CD4-positive, alpha-beta T cell treated with Interleukin-10 for 1 hour (primary cell): ENCODE results near the gene KCTD4.
"Not testable (repeated sequence)": the region's sequence is repeated elsewhere in the genome, so short reads cannot be mapped to it uniquely, and the experiment has no call there.

Source experiments
- DNase-seq: peaks from one replicate; pipeline ENCODE4 v3.0.0-alpha.2; 2020

The KCTD4 gene

GRCh38 chr13:45209229-45209628 is 8.4 kb upstream of the KCTD4 start:
- DNase-seq, result no peak

DNA sequence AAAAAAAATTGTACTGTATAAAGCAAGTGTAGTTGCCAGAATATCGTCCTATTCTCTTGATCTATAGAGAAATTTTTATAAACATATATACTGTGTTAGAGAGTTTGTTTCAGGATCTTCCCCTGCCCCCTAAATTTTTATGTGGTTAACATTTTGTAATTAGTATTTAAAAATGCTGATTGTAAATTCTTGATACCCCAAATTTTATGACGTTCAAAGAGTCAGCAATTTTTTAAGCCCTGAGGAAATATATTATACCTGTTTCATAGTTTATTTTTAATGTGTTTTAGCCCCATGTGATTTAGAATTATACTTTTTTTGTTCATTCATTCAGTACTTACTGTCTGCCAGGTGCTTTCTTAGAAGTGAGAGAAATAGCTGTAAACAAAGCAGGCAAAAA is 7.3 kb upstream of the KCTD4 start:
- DNase-seq, result no peak

GRCh38 chr13:45207319-45207718 is 6.5 kb upstream of the KCTD4 start:
- DNase-seq, result no peak

DNA sequence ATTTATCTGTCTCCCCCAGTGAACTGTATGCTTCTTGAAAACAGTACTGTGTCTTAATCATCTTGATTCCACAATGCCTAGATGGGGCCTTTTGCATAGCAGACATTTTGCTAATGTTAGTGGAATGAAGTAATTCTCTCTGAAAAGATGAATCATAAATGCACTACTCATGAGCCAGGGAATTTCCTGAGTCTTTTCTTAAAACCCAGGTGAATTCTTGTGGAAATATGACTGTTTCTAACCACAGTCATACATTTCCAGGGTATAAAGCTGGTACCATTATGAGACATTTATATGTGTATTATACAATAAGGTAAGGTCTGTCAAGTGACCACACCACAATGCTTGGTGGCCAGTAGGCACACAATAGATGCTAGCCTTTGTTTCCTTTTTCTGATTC is 5.5 kb upstream of the KCTD4 start:
- DNase-seq, result no peak

DNA sequence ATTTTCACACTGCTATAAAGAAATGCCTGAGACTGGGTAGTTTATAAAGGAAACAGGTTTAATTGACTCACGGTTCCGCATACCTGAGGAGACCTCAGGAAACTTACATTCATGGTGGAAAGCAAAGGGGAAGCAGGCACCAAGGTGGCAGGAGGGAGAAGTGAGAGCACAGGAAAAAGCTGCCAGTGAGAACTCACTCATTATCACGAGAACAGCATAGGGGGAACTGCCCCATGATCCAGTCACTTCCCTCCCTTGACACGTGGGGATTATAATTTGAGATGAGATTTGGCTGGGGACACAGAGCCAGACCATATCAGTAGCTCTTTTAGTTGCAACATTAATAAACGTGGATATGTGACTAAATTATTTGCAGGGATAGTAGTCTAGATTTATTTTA is 4.3 kb upstream of the KCTD4 start:
- no peak for DNase-seq

GRCh38 chr13:45199711-45200110 is 1.1 kb downstream of the KCTD4 start:
- DNase-seq, result no peak

GRCh38 chr13:45198924-45199323 is 1.9 kb downstream of the KCTD4 start:
- no peak for DNase-seq

GRCh38 chr13:45198041-45198440 is 2.8 kb downstream of the KCTD4 start:
- no peak for DNase-seq

GRCh38 chr13:45196622-45197021 is 4.2 kb downstream of the KCTD4 start:
- no peak for DNase-seq

- DNase-seq, result no peak
Observed at GRCh38 chr13:45196096-45196495, 4.7 kb downstream of the KCTD4 start.

GRCh38 chr13:45195421-45195820 is 5.4 kb downstream of the KCTD4 start:
- DNase-seq, result no peak

- DNase-seq, result no peak
Observed at GRCh38 chr13:45194081-45194939, 6.5 kb downstream of the KCTD4 start.

DNA sequence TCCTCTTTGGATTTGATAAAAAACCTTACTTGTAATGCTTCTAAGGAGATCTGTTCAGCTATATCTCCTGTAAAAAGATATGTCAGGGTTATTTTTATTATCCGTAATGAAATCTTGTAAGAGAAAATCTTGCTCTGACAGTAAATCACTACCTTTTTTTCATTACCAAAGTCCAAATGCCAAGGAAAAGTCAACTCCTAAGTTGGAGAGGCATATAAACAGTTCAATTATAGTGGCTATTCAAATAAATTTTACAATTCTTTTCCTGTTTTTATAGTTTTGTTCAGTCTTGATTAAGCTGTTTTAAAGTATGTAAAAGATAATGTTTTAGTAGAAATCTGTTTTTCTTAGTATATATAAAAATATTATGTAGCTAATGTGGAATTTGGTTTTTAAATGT is 9.0 kb downstream of the KCTD4 start:
- DNase-seq, result no peak

DNA sequence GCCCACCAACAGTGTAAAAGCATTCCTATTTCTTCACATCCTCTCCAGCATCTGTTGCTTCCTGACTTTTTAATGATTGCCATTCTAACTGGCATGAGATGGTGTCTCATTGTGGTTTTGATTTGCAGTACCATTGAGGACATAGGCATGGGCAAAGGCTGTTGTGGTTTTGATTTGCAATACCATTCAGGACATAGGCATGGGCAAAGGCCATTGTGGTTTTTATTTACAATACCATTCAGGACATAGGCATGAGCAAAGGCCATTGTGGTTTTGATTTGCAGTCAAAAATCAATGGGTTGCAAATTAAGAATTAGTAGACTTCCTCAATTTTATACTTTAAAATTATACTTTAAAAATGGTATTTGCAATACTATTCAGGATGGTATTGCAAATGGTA is 11.3 kb downstream of the KCTD4 start:
- DNase-seq, result not testable (repeated sequence)

GRCh38 chr13:45189077-45189476 is 11.8 kb downstream of the KCTD4 start:
- DNase-seq, result not testable (repeated sequence)

DNA sequence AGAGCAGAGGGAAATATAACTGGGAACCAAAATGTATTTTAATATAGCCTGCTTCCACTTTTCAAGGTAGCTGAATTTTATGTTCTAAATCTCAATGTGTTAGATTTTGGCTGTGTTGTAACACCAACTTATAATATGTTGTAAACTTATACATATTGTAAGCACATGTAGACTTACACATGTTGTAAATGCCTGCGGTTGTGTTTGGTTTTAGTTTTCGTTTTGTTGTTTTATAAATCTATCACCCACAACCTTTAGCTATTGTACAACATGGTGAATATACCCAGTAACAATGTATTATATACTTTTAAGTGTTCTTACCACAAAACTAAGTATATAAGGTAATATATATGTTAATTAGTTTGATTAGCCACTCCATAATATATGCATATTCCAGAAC is 15.6 kb downstream of the KCTD4 start:
- DNase-seq, result no peak

DNA sequence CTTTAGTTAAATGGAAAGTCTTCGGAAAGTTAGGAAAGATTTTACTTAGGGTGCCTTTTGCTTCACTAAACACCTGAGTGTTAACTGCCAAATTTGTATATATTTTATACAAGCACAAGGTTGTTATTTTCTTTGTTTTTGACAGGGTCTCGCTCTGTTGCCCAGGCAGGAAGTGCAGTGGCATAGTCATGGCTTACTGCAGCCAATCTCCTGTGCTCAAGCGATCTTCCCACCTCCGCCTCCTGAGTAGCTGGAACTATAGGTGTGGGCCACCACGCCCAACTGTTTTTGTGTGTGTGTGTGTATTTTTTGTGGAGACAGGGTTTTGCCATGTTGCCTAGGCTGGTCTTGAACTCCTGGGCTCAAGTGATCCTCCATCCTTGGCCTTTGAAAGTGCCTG is 16.2 kb downstream of the KCTD4 start:
- DNase-seq, result no peak

DNA sequence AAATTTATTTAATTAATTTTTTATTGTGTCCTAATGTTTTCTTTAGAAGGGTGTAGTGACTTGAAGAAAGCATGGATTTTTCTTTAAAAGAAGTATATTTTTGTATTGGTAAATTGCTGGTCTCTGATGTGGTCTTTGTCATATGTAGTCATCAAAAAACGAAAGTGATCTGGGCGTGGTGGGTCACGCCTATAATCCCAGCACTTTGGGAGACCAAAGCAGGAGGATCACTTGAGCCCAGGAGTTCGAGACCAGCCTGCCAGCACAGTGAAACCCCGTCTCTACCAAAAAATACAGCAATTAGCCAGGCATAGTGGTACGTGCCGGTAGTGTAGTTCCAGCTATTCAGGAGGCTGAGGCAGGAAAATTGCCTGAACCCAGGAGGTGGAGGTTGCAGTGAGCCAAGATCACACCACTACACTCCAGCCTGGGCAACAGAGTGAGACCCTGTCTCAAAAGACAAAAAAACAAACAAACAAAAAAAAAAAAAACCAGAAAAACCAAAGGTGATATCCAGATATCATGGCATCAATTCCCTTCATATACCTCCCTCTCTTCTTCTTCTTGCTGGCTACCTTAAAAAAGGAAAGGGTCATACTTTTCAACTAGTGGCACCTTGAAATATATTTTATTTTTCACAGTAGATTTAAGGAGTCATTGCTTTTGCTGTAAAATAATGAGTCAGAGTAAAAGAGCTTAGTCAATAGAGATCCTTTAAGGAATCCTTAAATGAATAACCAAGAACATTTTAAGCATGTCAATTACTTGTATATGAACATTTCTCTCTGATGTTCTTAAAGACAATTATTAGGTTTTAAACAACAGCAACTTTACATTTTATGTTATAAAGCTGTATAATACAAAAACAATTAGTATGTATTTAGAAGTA is 19.9 kb downstream of the KCTD4 start:
- no peak for DNase-seq

GRCh38 chr13:45180303-45180702 is 20.5 kb downstream of the KCTD4 start:
- no peak for DNase-seq

- DNase-seq, result no peak
Observed at GRCh38 chr13:45179428-45179827, 21.4 kb downstream of the KCTD4 start.

DNA sequence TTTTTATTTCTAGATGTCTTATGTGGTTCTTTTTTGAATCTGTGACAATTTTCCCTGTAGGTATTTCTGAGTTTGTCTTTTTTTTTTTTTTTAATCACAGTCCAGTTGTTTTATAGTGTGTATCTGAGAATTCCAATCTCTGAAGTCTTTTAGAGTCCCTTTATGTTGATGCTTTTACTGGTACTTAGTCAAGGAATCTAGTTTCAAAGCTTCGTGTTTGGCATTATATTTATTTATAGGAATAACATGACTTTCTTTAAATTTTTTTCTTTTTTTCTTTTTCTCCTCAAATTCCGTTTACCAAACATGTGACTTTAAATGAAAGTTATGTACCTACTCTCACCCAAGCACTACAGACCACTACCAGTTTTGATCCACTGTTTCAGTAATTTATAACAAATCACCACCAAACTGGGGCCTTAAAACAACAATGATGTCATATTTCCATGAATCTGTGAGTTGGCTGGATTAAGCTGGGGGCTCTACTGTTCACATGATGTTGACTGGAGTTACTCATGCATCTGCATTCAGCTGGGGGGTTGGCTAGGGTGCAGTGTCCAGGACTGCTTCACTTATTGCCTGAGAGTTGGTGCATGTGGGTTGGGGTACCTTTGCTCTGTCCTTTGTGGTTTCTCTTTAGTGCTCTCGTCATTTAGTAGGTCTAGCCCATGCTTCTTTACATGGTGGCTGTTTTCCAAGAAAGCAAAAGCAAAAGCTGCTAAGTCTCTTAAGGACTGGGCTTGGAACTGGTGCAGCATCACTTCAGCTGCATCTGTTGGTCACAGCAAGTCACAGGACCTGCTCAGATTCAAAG is 22.3 kb downstream of the KCTD4 start:
- DNase-seq, result no peak

- no peak for DNase-seq
Observed at GRCh38 chr13:45174478-45174877, 26.4 kb downstream of the KCTD4 start.

- DNase-seq, result no peak
Observed at GRCh38 chr13:45168555-45168930, 32.3 kb downstream of the KCTD4 start.
